Endothelial cell (in vitro differentiated cells): ENCODE data around the gene ORM1. TPM values are rescaled to one million over a fixed set of nuclear protein-coding genes. Genes with fewer than 3 reads are reported as not detected.
A peak's percentile ranks its signal among the peaks of the same experiment; 100 is the strongest.

Source experiments
- DNase-seq: peaks from one replicate; pipeline ENCODE4 v3.0.0; 2021; ENCODE audit warnings: low spot score
- H3K27ac Mint-ChIP-seq: one replicate; pipeline ENCODE4 v1.8.0; 2021; ENCODE audit warnings: mixed read lengths, inconsistent platforms; ENCODE audit not compliant: unreplicated experiment
- H3K27me3 Mint-ChIP-seq: one replicate; pipeline ENCODE4 v1.8.0; 2021; ENCODE audit warnings: mild to moderate bottlenecking, moderate library complexity, mixed read lengths, inconsistent platforms; ENCODE audit not compliant: unreplicated experiment
- H3K36me3 Mint-ChIP-seq: one replicate; pipeline ENCODE4 v1.8.0; 2021; ENCODE audit warnings: mild to moderate bottlenecking, low read depth, mixed read lengths, inconsistent platforms; ENCODE audit not compliant: unreplicated experiment
- H3K4me1 Mint-ChIP-seq: one replicate; pipeline ENCODE4 v1.8.0; 2021; ENCODE audit warnings: mild to moderate bottlenecking, mixed read lengths, inconsistent platforms; ENCODE audit not compliant: unreplicated experiment
- H3K4me3 Mint-ChIP-seq: one replicate; pipeline ENCODE4 v1.8.0; 2021; ENCODE audit warnings: mild to moderate bottlenecking, mixed read lengths, inconsistent platforms; ENCODE audit not compliant: unreplicated experiment
- H3K9me3 Mint-ChIP-seq: one replicate; pipeline ENCODE4 v1.8.0; 2021; ENCODE audit warnings: mixed read lengths, inconsistent platforms; ENCODE audit not compliant: unreplicated experiment
- CTCF ChIP-seq: fragments of 200-600 bp; sonication (generic); IDR thresholded peaks from one replicate; pipeline ENCODE4 v1.5.0; 2021; ENCODE audit warnings: antibody characterized with exemption; ENCODE audit not compliant: unreplicated experiment
- total RNA-seq: library from RNA; stranded (reverse); fragmentation: NEBNext Ultra II Directional; extraction: Animal tissue kit (Norgen Biotek cat#: 25700); gene quantifications from one replicate; pipeline ENCODE4 v1.2.1, GENCODE V29; 2021; ENCODE audit not compliant: unreplicated experiment

Gene ORM1
- total RNA-seq, 1 donor from 2014 or later: not detected

- DNase-seq: no peak
- Mint-ChIP-seq H3K4me3 (peak overlapping the region; percentile 9), H3K27me3 (peaks cover 1% of the 10 kb centered on the region), H3K27ac (no peak overlapping the region), H3K4me1 (no peaks in the 10 kb centered on the region), H3K36me3 (peaks cover 65% of the 10 kb centered on the region), H3K9me3 (no peaks in the 10 kb centered on the region)
- TF ChIP-seq CTCF: no peak
Measured at GRCh38 chr9:114344188-114344566, 21.3 kb downstream of the ORM1 start.

GRCh38 chr9:114344692-114345091 is 21.8 kb downstream of the ORM1 start:
- Mint-ChIP-seq H3K4me3 (peak overlapping the region; percentile 54), H3K27ac (no peak overlapping the region), H3K27me3 (peaks cover 2% of the 10 kb centered on the region), H3K36me3 (peaks cover 65% of the 10 kb centered on the region), H3K9me3 (no peaks in the 10 kb centered on the region), H3K4me1 (no peaks in the 10 kb centered on the region)
- TF ChIP-seq CTCF: no peak
- DNase-seq: no peak

- peaks cover 3% of the 10 kb centered on the region for H3K27me3 Mint-ChIP-seq
Measured at GRCh38 chr9:114345493-114346065, 22.7 kb downstream of the ORM1 start.

GRCh38 chr9:114346146-114346545 is 23.2 kb downstream of the ORM1 start:
- DNase-seq: no peak
- Mint-ChIP-seq H3K36me3 (peaks cover 58% of the 10 kb centered on the region), H3K4me3 (no peak overlapping the region), H3K27me3 (peaks cover 3% of the 10 kb centered on the region), H3K4me1 (no peaks in the 10 kb centered on the region), H3K27ac (no peak overlapping the region), H3K9me3 (no peaks in the 10 kb centered on the region)
- no peak for TF ChIP-seq CTCF

More at GRCh38 chr9:114345493-114346065, 22.7 kb downstream of the ORM1 start:
- Mint-ChIP-seq H3K9me3 (no peaks in the 10 kb centered on the region), H3K4me1 (no peaks in the 10 kb centered on the region), H3K36me3 (peaks cover 63% of the 10 kb centered on the region), H3K4me3 (no peak overlapping the region), H3K27ac (no peak overlapping the region)
- no peak for DNase-seq
- no peak for TF ChIP-seq CTCF

GRCh38 chr9:114347675-114348074 is 24.8 kb downstream of the ORM1 start:
- TF ChIP-seq CTCF: no peak
- peaks cover 6% of the 10 kb centered on the region for H3K27me3 Mint-ChIP-seq
- no peak for DNase-seq
- no peaks in the 10 kb centered on the region for H3K4me1 Mint-ChIP-seq
- no peak overlapping the region for H3K4me3 Mint-ChIP-seq
- no peak overlapping the region for H3K27ac Mint-ChIP-seq
- H3K9me3 Mint-ChIP-seq: no peaks in the 10 kb centered on the region
- peaks cover 51% of the 10 kb centered on the region for H3K36me3 Mint-ChIP-seq
